LNCAP (cell line): ENCODE measurements around the gene SH3GL3.

Experiments
- TF ChIP-seq, protein P1 (sequence below): fragments of 450-650 bp; IDR thresholded peaks from 2 replicates; pipeline ENCODE4 v1.5.1; 2017; ENCODE audit warnings: mild to moderate bottlenecking

Gene SH3GL3

DNA sequence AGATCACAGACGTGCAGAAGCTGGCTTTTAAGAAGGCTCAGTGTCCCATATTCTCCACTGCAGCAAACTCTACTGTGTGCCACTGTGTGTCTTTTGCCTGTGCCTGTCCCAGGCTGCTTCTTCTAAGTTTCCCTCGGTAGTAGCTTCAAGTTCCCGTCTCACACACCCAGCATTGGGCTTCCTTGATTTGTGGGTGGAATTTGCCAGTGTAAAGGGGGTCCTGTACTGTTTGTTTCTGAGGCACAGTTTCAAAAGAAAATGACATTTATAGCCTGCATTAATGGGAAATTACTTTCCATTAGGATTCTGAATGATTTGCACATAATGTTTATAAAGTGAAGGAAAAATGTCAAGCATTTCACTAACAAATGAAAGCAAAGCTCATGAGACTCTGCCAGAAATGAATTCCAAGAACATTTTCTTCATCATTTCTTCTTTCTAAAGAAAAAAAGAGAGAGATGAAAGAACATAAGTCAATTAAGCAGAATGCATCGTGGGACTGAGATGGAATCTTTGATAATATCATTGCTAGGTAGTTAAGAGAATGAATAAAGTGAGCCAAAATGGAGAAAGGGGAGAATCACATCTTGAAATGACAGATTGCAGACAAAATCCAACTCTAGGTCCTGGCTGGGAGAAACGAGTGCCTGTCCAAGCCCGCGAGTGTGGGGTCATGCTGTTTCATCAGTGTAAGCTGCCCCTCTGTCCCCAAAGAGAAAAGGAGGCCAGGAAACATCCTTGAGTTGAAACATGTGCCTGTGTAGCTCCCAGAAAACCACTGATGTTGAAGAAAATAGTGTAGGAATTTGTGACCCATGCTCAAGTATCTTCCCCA lies 158.2 kb downstream of the SH3GL3 start:
- TF ChIP-seq, protein P1, sequence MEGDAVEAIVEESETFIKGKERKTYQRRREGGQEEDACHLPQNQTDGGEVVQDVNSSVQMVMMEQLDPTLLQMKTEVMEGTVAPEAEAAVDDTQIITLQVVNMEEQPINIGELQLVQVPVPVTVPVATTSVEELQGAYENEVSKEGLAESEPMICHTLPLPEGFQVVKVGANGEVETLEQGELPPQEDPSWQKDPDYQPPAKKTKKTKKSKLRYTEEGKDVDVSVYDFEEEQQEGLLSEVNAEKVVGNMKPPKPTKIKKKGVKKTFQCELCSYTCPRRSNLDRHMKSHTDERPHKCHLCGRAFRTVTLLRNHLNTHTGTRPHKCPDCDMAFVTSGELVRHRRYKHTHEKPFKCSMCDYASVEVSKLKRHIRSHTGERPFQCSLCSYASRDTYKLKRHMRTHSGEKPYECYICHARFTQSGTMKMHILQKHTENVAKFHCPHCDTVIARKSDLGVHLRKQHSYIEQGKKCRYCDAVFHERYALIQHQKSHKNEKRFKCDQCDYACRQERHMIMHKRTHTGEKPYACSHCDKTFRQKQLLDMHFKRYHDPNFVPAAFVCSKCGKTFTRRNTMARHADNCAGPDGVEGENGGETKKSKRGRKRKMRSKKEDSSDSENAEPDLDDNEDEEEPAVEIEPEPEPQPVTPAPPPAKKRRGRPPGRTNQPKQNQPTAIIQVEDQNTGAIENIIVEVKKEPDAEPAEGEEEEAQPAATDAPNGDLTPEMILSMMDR, result no peak

DNA sequence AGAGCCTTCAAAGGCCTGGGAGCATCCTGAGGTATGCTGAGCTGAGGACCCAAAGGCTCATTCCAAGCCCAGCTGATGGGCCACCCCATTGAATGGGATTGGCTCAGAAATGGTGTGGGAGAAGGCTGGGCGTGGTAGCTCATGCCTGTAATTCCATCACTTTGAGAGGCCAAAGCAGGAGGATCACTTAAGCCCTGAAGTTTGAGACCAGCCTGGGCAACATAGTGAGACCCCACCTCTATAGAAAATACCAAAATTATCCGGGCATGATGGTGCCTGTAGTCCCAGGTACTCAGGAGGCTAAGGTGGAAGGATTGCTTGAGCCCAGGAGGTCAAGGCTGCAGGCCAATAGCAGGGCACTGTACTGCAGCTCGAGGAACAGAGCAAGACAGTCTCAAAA lies 163.0 kb downstream of the SH3GL3 start:
- TF ChIP-seq, protein P1, result no peak

DNA sequence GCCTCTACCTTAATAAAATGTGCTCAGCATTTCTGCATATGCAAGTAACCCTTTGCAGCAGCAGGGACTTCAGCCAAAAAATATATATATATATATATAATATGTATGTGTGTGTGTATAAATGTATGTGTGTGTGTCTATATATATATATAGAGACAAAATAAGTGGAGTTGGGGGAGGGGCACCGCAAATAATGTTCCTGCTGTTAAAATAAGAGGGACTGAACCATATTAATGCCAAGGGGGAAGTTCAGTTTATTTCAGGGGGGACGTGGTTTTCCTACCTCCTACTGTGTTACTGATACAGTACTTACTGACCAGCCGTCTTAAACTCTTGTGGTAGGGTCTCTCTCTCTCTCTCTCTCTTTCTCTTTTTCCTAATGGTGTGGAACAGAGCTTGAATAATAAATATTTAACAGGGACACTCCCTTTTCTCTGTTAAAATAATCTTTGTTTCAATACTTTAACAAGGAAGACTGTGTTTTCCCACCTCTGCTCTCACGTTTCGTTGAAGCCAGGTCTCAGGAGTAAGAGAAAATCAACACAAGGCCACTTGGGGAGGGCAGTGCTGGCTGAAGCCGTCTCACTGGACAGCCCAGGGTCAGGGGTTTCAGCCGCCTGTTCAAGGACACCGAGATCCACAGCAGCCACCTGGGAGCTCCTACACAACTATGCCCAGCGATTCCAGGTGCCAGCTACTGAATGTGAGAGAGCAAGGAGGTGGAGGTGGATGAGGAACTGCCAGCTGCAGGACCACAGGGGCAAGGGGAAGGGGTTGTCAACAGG lies 164.0 kb downstream of the SH3GL3 start:
- TF ChIP-seq, protein P1, result no peak

DNA sequence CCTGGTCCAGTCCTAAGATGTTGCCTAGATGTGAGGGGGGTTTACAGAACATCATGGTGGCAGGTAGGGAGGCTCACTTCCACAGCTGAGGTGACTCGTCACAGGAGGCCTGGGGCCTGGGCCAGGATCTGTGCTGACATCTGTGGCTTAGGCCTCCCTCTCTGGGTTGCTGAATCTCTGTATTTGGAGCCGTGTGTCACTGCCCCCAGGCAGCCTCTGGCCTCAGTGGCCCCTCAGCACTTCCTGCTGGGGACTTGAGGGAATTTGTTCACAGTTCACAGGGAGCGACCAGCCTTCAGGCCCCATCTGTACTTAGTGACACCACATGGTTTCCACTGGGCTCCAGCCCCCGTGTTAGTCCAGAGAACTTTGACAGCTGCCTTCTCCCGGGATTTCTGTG lies 165.1 kb downstream of the SH3GL3 start:
- TF ChIP-seq, protein P1, result no peak

DNA sequence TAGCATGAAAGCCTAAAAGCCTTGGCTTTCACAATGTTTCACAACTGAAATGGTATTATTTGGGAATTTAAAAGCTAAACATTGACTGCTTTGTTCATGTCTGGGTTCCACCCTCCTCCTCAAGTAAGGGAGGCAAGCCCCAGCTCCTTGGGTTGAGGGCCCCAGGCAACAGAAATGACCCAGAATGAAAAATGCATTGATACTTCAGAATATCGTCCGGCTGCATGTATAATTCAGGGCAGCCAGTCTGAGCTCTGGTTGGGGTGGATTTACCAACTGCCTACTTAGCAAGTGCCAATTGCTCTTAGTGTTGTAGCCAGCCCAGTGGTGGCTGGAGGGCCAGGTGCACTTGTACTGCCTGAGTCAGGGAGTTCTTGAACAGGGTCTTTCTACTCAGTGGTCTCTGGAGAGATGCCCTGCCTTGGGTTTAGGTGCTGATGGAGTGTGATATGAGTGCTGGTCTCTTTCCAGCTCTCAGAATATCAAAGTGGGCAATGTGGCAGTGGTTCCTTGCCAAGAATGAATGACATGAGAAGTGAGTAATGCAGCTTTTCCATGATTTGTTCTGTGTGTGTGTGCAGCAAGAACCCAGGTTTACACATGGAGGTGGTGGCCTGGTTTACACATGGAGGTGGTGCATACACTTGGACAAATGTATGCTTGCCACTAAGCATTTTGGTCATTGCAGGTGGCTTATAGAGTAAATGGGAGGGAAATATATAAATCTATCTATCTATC lies 165.9 kb downstream of the SH3GL3 start:
- TF ChIP-seq, protein P1, result no peak

DNA sequence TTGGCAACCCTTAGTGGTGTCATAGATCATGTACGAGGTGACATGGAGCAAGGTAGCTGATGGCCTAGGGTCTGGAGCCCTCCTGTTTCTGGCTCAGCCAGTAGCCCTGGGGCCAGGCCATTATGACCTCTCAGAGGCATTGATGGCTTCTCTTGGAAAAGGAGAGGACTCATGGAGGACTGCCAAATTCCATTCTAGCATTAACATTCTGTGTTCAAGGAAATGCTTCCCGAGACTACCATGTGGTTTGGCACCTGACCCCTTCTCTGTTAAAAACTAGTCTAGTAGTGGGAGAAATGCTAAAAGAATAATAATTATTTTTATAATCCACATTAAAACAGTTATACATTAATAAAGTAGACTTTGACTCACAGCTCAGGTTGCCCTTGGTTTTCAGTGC lies 166.6 kb downstream of the SH3GL3 start:
- TF ChIP-seq, protein P1, result no peak

DNA sequence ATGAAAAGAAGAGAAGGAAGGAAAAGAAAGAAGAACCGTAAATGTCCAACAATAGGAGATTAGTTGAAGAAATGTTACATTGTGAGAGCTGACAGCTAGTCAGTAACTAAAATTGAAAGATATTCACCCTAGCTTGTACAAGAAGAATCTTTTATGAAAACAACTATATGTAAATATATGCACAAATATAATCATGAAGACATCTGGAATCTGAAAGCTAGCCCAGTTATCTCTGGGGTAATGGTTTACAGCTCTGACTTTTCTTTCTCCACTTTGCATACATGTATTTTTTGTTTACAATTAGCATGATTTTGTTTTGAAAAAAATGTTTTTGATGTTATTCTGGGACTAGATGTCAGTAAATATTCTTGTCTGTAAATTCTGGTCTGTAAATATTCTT lies 169.7 kb downstream of the SH3GL3 start:
- TF ChIP-seq, protein P1, result no peak
